CD1c-positive myeloid dendritic cell (primary cell): ENCODE measurements around the gene C9orf72.
A peak's percentile ranks its signal among the peaks of the same experiment; 100 is the strongest.
"Not testable (repeated sequence)": the region's sequence is repeated elsewhere in the genome, so short reads cannot be mapped to it uniquely, and the experiment has no call there.

Experiments
- DNase-seq: peaks from one replicate; pipeline ENCODE4 v3.0.0-alpha.2; 2016; ENCODE audit errors: extremely low spot score

Gene C9orf72, protein sequence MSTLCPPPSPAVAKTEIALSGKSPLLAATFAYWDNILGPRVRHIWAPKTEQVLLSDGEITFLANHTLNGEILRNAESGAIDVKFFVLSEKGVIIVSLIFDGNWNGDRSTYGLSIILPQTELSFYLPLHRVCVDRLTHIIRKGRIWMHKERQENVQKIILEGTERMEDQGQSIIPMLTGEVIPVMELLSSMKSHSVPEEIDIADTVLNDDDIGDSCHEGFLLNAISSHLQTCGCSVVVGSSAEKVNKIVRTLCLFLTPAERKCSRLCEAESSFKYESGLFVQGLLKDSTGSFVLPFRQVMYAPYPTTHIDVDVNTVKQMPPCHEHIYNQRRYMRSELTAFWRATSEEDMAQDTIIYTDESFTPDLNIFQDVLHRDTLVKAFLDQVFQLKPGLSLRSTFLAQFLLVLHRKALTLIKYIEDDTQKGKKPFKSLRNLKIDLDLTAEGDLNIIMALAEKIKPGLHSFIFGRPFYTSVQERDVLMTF

DNA sequence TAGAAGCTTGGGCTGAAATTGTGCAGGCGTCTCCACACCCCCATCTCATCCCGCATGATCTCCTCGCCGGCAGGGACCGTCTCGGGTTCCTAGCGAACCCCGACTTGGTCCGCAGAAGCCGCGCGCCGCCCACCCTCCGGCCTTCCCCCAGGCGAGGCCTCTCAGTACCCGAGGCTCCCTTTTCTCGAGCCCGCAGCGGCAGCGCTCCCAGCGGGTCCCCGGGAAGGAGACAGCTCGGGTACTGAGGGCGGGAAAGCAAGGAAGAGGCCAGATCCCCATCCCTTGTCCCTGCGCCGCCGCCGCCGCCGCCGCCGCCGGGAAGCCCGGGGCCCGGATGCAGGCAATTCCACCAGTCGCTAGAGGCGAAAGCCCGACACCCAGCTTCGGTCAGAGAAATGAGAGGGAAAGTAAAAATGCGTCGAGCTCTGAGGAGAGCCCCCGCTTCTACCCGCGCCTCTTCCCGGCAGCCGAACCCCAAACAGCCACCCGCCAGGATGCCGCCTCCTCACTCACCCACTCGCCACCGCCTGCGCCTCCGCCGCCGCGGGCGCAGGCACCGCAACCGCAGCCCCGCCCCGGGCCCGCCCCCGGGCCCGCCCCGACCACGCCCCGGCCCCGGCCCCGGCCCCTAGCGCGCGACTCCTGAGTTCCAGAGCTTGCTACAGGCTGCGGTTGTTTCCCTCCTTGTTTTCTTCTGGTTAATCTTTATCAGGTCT lies at the start of gene C9orf72:
TSS of gene C9orf72 (minus strand) at position 564 of the 716 bp plus-strand sequence. CDS start 6,361 bp downstream, outside the sequence.
- DNase-seq, result peak; percentile 92

DNA sequence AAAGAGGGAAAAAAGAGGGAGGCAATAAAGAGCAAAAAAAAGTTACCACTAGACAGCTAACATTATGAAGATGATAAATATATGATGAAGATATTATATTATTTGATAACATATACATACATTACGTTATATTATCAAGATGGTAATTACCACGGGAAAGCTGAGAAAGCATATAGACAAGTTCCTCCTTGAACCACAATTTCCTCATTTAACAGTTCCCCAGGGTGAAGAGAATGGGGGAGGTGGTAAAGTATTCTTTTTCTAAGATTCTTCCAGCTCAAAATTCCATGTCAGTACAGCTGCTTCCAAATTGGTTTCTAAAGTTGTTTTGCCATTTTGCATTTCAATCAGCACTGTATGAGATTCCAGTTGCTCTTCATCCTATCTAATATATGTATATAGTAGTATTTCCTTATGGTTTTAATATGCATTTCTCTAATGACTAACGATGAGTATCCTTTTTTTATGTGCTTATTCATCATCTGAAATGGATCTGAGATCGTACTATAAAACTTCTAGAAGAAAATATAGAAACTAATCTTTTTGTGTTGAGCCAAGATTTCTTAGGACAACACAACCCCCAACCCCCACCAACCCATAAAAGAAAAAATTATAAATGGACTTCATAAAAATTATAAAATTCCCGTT lies 49.5 kb upstream of the C9orf72 start:
- peak; percentile 61 for DNase-seq

DNA sequence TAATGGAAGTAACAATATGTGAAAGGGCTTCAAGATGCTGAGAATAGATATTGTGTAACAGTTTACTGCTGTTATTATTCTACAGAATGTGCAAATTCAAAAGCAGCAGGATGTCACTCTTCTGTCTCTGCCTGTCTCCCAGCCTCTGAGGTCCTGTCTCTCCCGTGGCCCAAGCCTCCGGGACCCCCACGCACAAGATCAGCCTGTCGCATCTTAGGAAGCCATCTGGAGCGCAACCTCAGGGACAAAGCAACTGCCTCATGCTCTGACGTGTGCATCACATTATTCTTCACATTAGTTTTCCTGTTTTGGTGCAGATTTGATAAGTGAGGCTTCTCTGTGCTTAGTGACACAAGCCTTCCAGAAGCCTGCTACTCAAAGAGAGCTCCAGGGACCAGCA lies 46.5 kb upstream of the C9orf72 start:
- no peak for DNase-seq

DNA sequence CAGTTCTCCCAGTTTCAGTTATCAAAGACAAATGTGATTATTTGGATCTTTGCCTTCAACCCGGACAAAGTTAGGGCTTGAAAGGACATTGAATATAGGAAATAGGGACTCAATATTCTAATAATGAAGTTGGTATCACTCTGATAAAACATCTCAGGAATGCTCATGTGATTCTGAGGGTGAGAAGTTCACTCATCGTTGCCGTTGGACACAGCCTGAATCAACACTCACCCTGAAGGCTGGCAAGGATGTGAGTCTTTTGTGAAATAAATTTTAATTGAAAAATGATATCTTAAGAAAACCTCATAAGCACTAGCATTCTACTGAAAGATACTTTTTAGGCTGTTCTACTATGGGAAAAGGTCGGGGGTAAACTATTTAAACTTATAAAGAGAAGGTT lies 44.8 kb upstream of the C9orf72 start:
- DNase-seq, result no peak

DNA sequence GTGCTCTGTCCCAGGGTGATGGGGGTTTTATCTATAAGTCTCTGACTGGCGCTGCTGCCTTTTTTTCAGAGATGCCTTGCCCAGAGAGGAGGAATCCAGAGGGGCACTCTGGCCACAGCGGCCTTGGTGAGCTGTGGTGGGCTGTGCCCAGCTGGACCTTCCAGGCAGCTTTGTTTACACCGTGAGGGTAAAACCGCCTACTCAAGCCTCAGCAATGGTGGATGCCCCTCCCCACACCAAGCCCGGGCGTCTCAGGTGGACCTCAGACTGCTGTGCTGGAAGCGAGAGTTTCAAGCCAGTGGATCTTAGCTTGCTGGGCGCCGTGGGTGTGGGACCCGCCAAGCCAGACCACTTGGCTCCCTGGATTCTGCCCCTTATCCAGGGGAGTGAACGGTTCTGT lies 41.3 kb upstream of the C9orf72 start:
- no peak for DNase-seq

DNA sequence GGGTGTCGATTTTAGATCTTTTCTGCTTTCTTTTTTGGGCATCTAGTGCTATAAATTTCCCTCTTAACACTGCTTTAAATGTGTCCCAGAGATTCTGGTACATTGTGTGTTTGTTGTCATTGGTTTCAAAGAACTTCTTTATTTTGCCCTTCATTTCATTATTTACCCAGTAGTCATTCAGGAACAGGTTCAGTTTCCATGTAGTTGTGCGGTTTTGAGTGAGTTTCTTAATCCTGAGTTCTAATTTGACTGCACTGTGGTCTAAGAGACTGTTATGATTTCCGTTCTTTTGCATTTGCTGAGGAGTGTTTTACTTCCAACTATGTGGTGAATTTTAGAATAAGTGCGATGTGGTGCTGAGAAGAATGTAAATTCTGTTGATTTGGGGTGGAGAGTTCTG lies 38.8 kb upstream of the C9orf72 start:
- not testable (repeated sequence) for DNase-seq

DNA sequence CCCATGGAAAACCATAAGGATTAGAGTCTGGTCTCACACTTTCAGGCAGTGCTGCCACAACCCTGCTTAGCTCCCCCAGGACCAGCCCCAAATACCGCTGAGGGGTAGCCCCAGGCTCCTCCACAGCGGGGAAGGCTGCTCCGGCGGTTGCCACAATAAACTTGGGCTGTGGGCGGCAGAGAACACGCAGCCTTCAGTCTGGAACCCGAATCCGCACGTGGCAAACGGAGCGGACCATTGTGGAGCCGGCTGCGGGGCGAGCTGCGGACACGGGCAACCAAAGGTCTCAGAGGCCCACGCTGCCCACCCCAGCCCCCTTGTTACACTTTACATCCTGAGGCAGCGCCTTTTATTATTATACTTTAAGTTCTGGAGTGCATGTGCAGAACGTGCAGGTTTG lies 37.3 kb upstream of the C9orf72 start:
- DNase-seq, result no peak

DNA sequence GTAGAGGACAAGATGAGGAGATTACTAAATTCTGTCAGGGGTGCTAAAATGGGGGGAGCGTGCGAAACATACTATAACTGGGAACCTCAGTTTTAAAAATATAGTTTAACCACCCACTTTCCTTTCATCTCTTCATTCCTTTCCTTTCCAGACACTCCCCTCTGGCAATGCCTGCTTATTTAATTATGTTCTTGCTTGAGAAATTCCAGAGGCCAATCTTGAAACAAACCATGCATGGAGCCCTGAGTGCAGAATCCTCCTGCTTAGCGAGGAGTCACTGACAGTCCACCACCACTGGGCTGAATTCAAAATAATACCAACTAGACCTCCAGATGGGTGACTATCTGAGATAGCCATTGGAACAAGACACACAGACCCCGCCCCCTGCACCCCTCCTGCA lies 29.7 kb upstream of the C9orf72 start:
- DNase-seq, result no peak

DNA sequence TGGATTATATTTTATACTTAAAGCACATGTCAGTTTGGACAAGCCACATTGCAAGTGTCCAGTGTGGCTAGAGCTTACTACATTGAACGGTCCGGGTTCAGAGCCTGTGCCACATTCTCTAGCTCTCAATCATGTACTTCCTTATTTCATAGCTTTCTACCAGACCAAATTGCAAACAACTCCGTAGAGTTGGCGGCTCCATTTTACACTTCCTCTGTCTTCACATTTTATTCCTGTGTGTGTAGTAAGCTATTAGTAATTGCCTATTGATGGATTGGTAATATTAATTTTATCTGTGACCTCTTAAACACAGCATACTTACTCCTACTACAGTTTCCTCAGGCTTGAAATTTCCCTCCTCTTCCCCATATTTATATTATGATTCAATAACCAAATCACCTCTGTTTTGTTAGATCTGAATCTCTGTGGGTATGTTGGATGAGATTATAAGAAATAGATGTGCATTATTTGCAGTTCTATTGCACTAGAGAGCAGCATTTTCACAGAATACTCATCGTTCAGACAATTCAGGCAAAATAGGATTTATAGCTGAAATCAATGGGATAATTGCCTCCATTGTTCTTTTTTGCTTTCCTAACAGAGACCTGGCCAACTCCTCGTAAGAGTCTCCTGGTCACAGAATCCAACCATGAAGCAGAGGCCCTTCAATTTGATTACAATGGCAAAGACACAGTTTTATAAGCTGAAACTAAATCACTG lies 29.0 kb upstream of the C9orf72 start:
- peak; percentile 67 for DNase-seq

DNA sequence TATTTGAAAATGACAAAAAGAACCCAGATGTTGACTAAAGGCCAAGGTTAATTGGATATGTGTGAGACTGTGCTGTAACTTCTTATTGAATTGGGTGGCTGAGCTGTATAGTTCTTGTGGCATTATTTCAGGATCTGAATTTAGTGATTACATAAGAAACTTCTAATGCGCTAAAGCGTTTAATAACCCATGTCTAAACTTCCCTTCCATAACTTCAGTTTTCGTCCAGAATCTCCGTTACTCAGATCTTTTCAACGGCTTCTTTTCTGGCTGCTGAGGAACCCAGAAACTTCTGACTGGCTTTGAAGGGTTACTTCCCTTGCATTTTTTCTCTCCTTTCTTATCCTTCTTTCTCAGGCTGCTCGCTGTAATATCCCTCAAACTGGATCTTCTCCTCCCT lies 28.1 kb upstream of the C9orf72 start:
- peak; percentile 77 for DNase-seq

DNA sequence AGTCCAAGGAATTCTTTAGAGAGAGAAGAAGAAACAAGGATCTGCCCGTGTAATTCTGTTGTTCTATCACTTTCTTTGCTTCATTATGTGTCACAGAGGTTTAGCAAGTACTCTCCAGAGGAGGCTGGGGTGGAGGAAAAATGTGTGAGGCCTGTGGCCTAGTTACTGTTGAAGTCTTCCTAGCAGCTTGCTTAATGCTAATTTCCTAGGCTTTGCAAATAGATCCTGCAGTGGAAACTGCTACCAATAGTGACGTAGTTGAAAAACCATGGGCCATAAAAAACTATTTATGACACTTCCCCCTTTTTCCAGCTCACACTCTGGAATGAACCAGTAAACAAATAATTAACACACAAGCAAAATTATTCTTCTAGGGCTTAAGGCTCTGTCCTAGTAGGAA lies 27.0 kb upstream of the C9orf72 start:
- peak; percentile 76 for DNase-seq

DNA sequence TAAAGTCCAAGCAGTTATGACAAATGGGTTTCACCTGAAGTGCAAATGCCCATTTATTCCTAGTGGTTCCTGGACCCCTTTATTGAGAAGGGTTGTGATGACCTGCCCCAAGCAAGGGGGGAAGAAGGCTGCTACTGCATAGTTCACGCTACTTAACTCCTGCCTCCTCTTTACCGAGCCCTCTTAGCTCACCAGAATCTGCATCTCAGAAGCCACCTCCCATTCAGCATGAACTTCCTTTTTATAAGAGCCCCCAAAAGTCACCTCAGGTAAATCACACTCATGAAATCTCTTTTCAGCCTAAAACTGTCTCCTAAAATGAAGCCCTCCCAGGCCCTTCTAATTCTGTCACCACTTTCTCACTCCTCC lies 26.6 kb upstream of the C9orf72 start:
- peak; percentile 50 for DNase-seq

DNA sequence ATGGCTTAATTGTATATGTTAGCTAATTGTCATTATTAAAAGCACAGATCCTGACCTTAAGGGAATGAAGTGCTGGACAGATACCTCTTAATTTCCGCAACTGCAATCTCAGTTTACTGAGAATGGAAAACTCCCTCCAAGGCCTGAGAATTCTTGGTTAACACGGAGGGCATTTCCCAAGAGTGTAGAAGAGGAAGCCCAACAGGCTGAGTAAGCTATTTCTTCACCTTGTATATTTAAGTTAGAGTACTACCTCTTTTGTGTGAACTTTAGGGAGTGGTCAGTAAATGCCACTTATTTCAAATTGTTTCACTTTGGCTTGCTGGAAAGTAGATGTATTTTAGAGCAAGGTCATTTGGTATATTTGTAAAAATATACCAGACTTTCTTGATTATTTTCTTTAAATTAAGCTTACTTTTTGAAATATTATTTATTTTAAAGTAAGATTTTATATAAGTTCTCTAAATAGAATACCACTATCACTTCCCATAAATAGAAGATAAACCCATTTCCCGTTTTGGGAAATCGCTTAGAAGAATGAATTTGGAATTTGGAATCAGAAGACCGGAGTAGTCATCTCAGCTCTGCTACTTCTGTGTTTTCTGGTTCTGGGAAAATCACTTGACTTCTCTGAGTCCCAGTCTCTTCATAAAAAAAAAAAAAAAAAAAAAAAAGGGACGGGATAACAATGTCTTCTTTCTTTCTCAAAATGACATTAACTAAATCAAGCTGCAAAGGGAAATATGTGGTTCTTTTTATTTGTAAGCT lies 26.0 kb upstream of the C9orf72 start:
- DNase-seq, result peak; percentile 93

DNA sequence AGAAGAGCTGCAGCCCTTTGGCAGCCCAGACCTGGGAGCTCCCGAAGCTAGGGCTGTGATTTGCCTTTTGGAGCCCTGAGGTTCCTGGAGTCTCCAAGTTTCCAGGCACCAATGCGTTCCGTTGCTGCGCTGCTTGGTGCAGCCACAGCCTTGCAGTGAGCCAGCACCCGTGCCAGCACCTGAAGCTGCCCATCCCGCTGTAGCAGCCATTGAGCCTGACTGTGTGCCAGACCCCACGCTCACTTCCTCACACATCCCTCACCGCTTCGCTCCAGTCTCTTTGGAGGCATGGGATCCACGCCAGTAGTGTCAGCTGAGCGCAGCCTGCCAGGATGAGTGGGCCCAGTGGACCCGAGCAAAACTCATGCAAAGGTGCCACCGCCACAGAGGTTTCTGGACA lies 22.5 kb upstream of the C9orf72 start:
- no peak for DNase-seq

DNA sequence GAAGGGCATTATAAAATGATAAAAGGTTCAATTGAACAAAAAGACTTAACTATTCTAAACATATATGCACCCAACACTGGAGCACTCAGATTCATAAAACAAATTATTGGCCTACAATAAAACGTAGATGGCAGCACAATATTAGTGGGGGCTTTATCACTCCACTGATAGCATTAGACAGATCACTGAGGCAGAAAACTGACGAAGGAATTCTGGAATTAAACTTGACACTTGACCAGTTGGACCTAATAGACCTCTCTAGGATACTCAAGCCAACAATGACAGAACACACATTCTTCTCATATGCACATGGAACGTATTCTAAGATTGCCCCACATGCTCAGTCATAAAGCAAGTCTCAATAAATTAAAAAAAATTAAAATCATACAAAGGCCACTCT lies 18.4 kb upstream of the C9orf72 start:
- DNase-seq, result no peak

DNA sequence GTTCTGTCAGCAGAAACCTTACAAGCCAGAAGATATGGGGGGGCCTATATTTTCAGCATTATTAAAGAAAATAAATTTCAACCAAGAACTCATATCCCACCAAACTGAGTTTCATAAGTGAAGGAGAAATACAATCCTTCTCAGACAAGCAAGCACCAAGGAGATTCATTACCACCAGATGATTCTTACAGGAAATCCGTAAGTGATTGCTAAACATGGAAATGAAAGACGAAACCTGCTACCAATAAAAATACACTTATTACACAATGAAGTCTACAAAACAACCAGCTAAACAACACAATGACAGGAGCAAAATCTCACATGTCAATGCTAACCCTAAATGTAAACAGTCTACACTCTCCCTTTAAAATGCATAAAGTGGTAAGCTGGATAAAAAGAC lies 17.8 kb upstream of the C9orf72 start:
- DNase-seq, result no peak

DNA sequence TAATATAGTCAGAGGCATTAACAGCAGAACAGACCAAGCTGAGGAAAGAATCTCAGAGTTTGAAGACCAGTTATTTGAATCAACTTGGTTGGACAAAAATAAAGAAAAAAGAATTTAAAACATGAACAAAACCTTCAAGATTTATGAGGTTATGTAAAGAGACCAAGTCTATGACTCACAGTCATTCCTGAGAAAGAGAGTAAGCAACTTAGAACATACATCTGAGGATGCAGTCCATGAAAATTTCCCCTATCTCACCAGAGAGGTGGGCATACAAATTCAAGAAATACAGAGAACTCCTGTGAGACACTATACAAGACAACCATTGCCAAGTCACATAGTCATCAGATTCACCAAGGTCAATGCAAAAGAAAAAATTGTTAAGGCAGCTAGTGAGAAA lies 17.4 kb upstream of the C9orf72 start:
- no peak for DNase-seq

DNA sequence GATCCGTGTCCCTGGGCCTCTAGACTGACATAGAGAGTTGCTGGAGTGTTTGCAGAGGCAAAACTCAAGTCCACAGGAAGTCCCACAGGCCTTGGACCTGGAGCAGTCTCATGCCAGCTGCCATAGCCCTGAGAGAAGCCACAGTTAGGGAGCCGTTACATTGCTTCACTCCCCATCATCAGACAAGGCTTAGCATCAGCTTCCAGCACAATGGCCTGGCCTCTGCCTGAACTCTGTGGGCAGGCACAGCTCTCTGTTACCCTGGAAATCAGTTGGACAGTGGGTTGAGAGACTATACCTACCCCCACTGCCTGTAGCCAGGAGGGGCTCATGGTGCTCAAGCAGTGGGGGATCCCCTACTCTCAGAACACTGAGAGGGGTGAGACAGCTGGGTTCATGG lies 16.2 kb upstream of the C9orf72 start:
- no peak for DNase-seq

DNA sequence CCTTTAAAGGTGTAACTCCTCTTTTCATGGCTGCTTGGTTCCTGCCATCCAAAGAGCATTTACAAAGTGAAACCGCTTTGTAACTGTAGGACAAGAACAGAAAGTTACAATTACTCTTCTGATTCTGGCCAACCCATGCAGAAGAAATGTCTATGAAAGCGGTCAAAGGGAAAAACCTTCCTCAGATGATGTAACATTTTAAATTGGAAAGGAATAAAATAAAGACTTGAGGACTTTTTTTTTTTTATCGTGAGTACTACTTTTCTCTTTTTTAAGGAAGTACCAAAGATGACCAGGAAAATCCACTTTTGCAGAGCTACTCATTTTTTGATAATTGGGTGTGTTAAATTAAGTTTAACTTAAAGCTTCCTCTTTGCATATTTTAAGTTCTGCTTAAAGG lies 13.0 kb upstream of the C9orf72 start:
- DNase-seq, result peak; percentile 73

DNA sequence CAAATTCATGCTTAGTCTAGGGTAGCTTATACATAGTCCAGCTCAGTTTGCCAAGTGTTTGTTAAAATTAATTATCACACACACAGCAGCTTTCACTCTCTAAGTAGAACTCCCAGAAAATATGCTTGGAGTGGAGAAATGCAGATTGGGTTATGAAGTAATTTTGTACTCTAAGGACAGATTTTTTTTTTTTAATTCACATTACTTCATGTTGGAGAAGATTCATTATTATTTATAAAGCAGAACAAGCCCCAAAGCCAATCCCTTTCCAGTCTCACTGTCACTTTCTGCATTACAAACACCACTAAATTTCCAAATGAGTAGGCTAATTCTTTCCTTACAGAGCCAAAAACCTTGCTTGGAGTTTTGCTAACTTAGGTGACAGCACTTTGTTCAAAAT lies 11.7 kb upstream of the C9orf72 start:
- DNase-seq, result no peak

DNA sequence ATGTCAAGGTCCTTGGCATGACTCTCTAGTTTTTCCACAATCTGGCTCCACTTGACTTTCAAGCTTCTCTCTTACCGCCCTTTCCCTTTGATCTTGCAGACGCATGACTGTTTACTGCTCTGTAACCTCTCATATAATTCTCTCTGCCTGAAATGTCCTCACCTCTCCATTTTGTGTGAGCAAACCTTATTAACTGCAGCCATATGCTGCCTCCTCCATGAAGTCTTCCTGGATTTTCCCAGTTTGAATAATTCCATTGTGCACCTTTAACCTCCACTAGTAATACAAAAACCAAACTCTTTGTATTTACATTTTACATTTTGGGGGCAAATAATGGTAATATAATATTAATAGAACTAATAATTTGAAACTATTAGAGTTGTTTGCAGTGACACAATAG lies 9.5 kb upstream of the C9orf72 start:
- DNase-seq, result no peak
